CD4-positive, alpha-beta T cell treated with Interleukin-21 for 1 hour (primary cell): ENCODE measurements around the gene C11orf42.

Source experiments
- DNase-seq: peaks from one replicate; pipeline ENCODE4 v3.0.0-alpha.2; 2020

The C11orf42 gene

GRCh38 chr11:6205366-6205765 lies at the start of gene C11orf42:
C11orf42 (plus strand) TSS chr11:6205557; CDS start chr11:6205616, 59 bp downstream.
- DNase-seq, result no peak

GRCh38 chr11:6156628-6157359 lies 48.6 kb upstream of the C11orf42 start:
- no peak for DNase-seq

GRCh38 chr11:6170226-6170625 lies 35.1 kb upstream of the C11orf42 start, which contains the start of gene OR52B2:
OR52B2 (minus strand) TSS chr11:6170326; CDS start chr11:6170326, 0 bp downstream.
- DNase-seq, result no peak

GRCh38 chr11:6175440-6175839 lies 29.9 kb upstream of the C11orf42 start:
- no peak for DNase-seq

GRCh38 chr11:6191742-6192141 lies 13.6 kb upstream of the C11orf42 start:
- DNase-seq, result no peak

- DNase-seq, result no peak
Observed at GRCh38 chr11:6194065-6194581, 11.2 kb upstream of the C11orf42 start.

- DNase-seq, result peak; percentile 18
Observed at GRCh38 chr11:6196396-6196795, 9.0 kb upstream of the C11orf42 start.

- DNase-seq, result no peak
Observed at GRCh38 chr11:6197466-6198200, 7.7 kb upstream of the C11orf42 start.

- no peak for DNase-seq
Observed at GRCh38 chr11:6199174-6199810, 6.1 kb upstream of the C11orf42 start, which contains the start of gene OR52W1. OR52W1 (plus strand) TSS chr11:6199224; CDS start chr11:6199224, 0 bp downstream.

GRCh38 chr11:6200975-6201374 lies 4.4 kb upstream of the C11orf42 start:
- DNase-seq, result peak; percentile 50

GRCh38 chr11:6201481-6201880 lies 3.9 kb upstream of the C11orf42 start:
- no peak for DNase-seq

- no peak for DNase-seq
Observed at GRCh38 chr11:6202041-6202440, 3.3 kb upstream of the C11orf42 start.

GRCh38 chr11:6203327-6203726 lies 2.0 kb upstream of the C11orf42 start:
- peak; percentile 40 for DNase-seq

GRCh38 chr11:6204706-6205105 lies 651 bp upstream of the C11orf42 start:
- DNase-seq, result no peak

GRCh38 chr11:6206456-6207180 lies 1.3 kb downstream of the C11orf42 start:
- no peak for DNase-seq

GRCh38 chr11:6209801-6210200 lies 4.4 kb downstream of the C11orf42 start:
- DNase-seq, result no peak

GRCh38 chr11:6210274-6210955 lies 5.1 kb downstream of the C11orf42 start:
- DNase-seq, result no peak

GRCh38 chr11:6214530-6214929 lies 9.2 kb downstream of the C11orf42 start:
- no peak for DNase-seq

GRCh38 chr11:6216501-6216900 lies 11.1 kb downstream of the C11orf42 start:
- DNase-seq, result no peak

- DNase-seq, result no peak
Observed at GRCh38 chr11:6217722-6218121, 12.4 kb downstream of the C11orf42 start.

- no peak for DNase-seq
Observed at GRCh38 chr11:6219359-6219758, 14.0 kb downstream of the C11orf42 start.

GRCh38 chr11:6223854-6224253 lies 18.5 kb downstream of the C11orf42 start:
- DNase-seq, result no peak
